Left renal pelvis (tissue), 4 donors: Measurements from ENCODE around the gene CD300H. TPM values are rescaled to one million over a fixed set of nuclear protein-coding genes. Genes with fewer than 3 reads are reported as not detected.
"Not testable (repeated sequence)": the region's sequence is repeated elsewhere in the genome, so short reads cannot be mapped to it uniquely, and the experiment has no call there.

Source experiments
- DNase-seq, 4 donors: peaks; one replicate each; pipeline ENCODE4 v3.0.0-alpha.2; 2013; ENCODE audit warnings: low read depth in 4 of 4, low spot score in 3 of 4
- polyA plus RNA-seq, 4 donors: library from polyadenylated mRNA; unstranded; fragments of 120-200 nt; gene quantifications; one replicate each; pipeline ENCODE4 v1.2.1, GENCODE V29; 2013; ENCODE audit not compliant: insufficient read length in 4 of 4

Gene CD300H
- polyA plus RNA-seq, 4 donors, result 0.34 TPM; not detected in 3

GRCh38 chr17:74591503-74591902 lies 24.2 kb upstream of the CD300H start:
- no peak for DNase-seq

GRCh38 chr17:74585711-74586110 lies 18.4 kb upstream of the CD300H start:
- no peak for DNase-seq

- DNase-seq, result no peak
Measured at GRCh38 chr17:74584292-74585060, 17.2 kb upstream of the CD300H start.

GRCh38 chr17:74582633-74583032 lies 15.3 kb upstream of the CD300H start:
- DNase-seq, result no peak

- DNase-seq, result no peak
Measured at GRCh38 chr17:74579900-74580299, 12.6 kb upstream of the CD300H start.

GRCh38 chr17:74578979-74579378 lies 11.7 kb upstream of the CD300H start:
- no peak for DNase-seq

- DNase-seq, result no peak
Measured at GRCh38 chr17:74574489-74575142, 7.3 kb upstream of the CD300H start.

- DNase-seq, result not testable (repeated sequence)
Measured at GRCh38 chr17:74573635-74574034, 6.3 kb upstream of the CD300H start.

GRCh38 chr17:74573169-74573568 lies 5.9 kb upstream of the CD300H start:
- no peak for DNase-seq

GRCh38 chr17:74571621-74572270 lies 4.4 kb upstream of the CD300H start:
- no peak for DNase-seq

GRCh38 chr17:74569020-74570003 lies 2.0 kb upstream of the CD300H start:
- no peak for DNase-seq

- no peak for DNase-seq
Measured at GRCh38 chr17:74568106-74568873, 981 bp upstream of the CD300H start.

- DNase-seq, result no peak
Measured at GRCh38 chr17:74566132-74566753, 1.1 kb downstream of the CD300H start.

GRCh38 chr17:74565126-74565525 lies 2.2 kb downstream of the CD300H start:
- DNase-seq, result no peak

GRCh38 chr17:74563358-74563757 lies 4.0 kb downstream of the CD300H start:
- DNase-seq, result no peak

GRCh38 chr17:74561586-74561985 lies 5.7 kb downstream of the CD300H start:
- no peak for DNase-seq

GRCh38 chr17:74558882-74559519 lies 8.3 kb downstream of the CD300H start:
- no peak for DNase-seq

GRCh38 chr17:74558402-74558801 lies 8.9 kb downstream of the CD300H start:
- DNase-seq, result not testable (repeated sequence)

GRCh38 chr17:74555427-74555940 lies 11.8 kb downstream of the CD300H start:
- DNase-seq, result no peak
